IPS-18a (cell line): ENCODE measurements around the gene FRMD4A.

Source experiments
- H3K27ac ChIP-seq: one replicate; pipeline ENCODE4 v1.5.1; 2013; ENCODE audit warnings: low read length
- H3K27me3 ChIP-seq: one replicate; pipeline ENCODE4 v1.6.1; 2013; ENCODE audit warnings: mild to moderate bottlenecking, low read length; ENCODE audit not compliant: control insufficient read depth, insufficient read depth
- H3K36me3 ChIP-seq: one replicate; pipeline ENCODE4 v1.6.1; 2013; ENCODE audit warnings: low read depth, low read length; ENCODE audit not compliant: control insufficient read depth
- H3K4me1 ChIP-seq: one replicate; pipeline ENCODE4 v1.6.1; 2013; ENCODE audit warnings: low read depth, low read length; ENCODE audit not compliant: control insufficient read depth
- H3K4me3 ChIP-seq: one replicate; pipeline ENCODE4 v1.5.1; 2013; ENCODE audit warnings: low read length
- H3K9ac ChIP-seq: one replicate; pipeline ENCODE4 v1.6.1; 2013; ENCODE audit warnings: mild to moderate bottlenecking, low read length, moderate library complexity
- H3K9me3 ChIP-seq: one replicate; pipeline ENCODE4 v1.6.1; 2013; ENCODE audit warnings: low read depth, low read length; ENCODE audit not compliant: control insufficient read depth

Gene FRMD4A

GRCh38 chr10:14334771-14335170 lies 4.0 kb upstream of the FRMD4A start:
- no peak overlapping the region for H3K4me3 ChIP-seq
- H3K36me3 ChIP-seq: no peaks in the 10 kb centered on the region
- H3K27ac ChIP-seq: no peak overlapping the region
- H3K27me3 ChIP-seq: no peaks in the 10 kb centered on the region
- H3K9ac ChIP-seq: no peak overlapping the region
- no peaks in the 10 kb centered on the region for H3K9me3 ChIP-seq
- H3K4me1 ChIP-seq: peaks cover 15% of the 10 kb centered on the region

DNA sequence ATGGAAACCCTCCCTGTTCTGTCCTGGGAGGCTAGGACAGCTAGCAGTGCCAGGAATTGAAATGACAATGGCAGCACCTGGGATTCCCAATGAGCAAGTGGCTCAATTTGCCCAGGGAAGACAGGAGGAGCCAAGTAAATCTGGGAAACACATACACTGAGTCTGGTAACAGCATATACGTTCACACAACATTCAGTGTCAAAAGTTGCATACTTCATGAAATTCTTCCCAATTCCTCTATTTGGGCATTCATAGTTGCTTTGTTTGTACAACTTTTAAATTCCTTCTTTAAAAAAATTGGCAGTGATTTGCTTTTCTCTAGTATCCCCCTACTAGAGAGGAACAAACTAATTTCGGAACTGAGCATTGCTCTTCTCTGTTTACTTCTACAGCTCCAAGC lies 2.9 kb upstream of the FRMD4A start:
- no peak overlapping the region for H3K27ac ChIP-seq
- no peak overlapping the region for H3K9ac ChIP-seq
- no peaks in the 10 kb centered on the region for H3K27me3 ChIP-seq
- H3K4me3 ChIP-seq: no peak overlapping the region
- H3K4me1 ChIP-seq: peaks cover 26% of the 10 kb centered on the region
- no peaks in the 10 kb centered on the region for H3K36me3 ChIP-seq
- no peaks in the 10 kb centered on the region for H3K9me3 ChIP-seq

GRCh38 chr10:14332903-14333302 lies 2.2 kb upstream of the FRMD4A start:
- Histone ChIP-seq H3K4me1 (peaks cover 26% of the 10 kb centered on the region), H3K9ac (no peak overlapping the region), H3K36me3 (no peaks in the 10 kb centered on the region), H3K27me3 (no peaks in the 10 kb centered on the region), H3K4me3 (no peak overlapping the region), H3K27ac (no peak overlapping the region), H3K9me3 (no peaks in the 10 kb centered on the region)

DNA sequence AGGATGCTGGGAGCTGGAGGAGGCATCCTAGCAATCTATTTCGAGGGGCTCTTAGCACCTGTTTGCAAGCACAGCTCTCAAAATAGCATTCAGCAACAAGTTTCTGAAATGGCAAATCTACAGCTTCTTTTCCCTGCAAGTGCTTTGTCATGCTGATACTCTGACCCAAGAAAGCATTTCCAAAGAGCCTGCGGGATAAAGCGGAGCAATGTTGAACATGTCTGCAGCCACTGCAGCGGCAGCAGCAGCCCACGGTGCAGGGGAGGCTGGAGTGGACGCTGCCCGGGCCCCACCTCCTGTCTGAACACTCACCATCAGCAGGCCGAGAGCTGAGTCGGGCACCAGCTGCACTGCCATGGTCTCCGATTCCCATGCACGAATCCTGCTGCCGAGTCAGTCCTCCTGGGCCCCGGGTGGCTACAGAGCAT lies 964 bp downstream of the FRMD4A start:
- Histone ChIP-seq H3K27me3 (no peaks in the 10 kb centered on the region), H3K36me3 (no peaks in the 10 kb centered on the region), H3K9me3 (no peaks in the 10 kb centered on the region), H3K9ac (no peak overlapping the region), H3K4me1 (peaks cover 26% of the 10 kb centered on the region), H3K4me3 (peak overlapping the region; percentile 23), H3K27ac (no peak overlapping the region)

GRCh38 chr10:14328881-14329672 lies 1.6 kb downstream of the FRMD4A start:
- Histone ChIP-seq H3K36me3 (no peaks in the 10 kb centered on the region), H3K9ac (no peak overlapping the region), H3K4me1 (peaks cover 26% of the 10 kb centered on the region), H3K27ac (no peak overlapping the region), H3K9me3 (no peaks in the 10 kb centered on the region), H3K4me3 (peak overlapping the region; percentile 23), H3K27me3 (no peaks in the 10 kb centered on the region)

GRCh38 chr10:14327527-14327926 lies 3.2 kb downstream of the FRMD4A start:
- Histone ChIP-seq H3K27ac (no peak overlapping the region), H3K9me3 (no peaks in the 10 kb centered on the region), H3K27me3 (no peaks in the 10 kb centered on the region), H3K4me1 (peaks cover 26% of the 10 kb centered on the region), H3K36me3 (no peaks in the 10 kb centered on the region), H3K4me3 (no peak overlapping the region), H3K9ac (no peak overlapping the region)

GRCh38 chr10:14326581-14326980 lies 4.1 kb downstream of the FRMD4A start:
- H3K27ac ChIP-seq: no peak overlapping the region
- H3K4me1 ChIP-seq: peaks cover 26% of the 10 kb centered on the region
- no peaks in the 10 kb centered on the region for H3K36me3 ChIP-seq
- no peak overlapping the region for H3K9ac ChIP-seq
- no peaks in the 10 kb centered on the region for H3K27me3 ChIP-seq
- no peaks in the 10 kb centered on the region for H3K9me3 ChIP-seq
- no peak overlapping the region for H3K4me3 ChIP-seq

DNA sequence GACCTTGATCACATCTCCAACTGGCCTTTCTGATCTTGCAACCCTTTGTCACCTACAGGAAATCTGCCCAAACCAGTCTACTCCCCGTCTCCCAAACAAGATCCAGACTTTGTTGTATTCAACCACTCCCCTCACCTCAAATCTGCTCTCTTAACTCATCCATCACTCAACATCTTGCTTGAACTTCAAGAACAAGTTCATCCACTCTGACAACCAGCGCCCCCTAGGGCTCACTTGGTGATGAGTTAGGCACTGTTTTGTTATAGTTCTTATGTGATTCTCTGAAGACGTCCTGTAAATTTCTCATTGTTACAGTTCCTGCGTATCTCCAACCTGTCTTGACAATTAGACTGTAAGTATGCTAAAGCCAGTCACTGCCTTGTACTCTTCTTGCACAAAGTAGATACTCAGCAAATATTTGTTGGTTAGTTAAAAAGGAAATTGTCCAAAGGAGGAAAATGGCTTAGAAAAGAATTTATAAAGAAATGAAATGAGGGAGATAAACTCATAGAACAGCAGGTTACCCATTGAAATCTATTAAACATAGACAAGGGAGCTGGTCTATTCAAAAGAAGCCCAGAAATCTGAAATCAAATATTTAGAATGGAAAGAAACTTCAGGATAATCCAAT lies 5.3 kb downstream of the FRMD4A start:
- Histone ChIP-seq H3K9me3 (no peaks in the 10 kb centered on the region), H3K36me3 (no peaks in the 10 kb centered on the region), H3K9ac (no peak overlapping the region), H3K4me3 (no peak overlapping the region), H3K27me3 (no peaks in the 10 kb centered on the region), H3K4me1 (peaks cover 17% of the 10 kb centered on the region), H3K27ac (no peak overlapping the region)

GRCh38 chr10:14322526-14323188 lies 8.1 kb downstream of the FRMD4A start:
- Histone ChIP-seq H3K27ac (no peak overlapping the region), H3K27me3 (no peaks in the 10 kb centered on the region), H3K4me3 (no peak overlapping the region), H3K9me3 (no peaks in the 10 kb centered on the region), H3K9ac (no peak overlapping the region), H3K4me1 (no peaks in the 10 kb centered on the region), H3K36me3 (no peaks in the 10 kb centered on the region)

- Histone ChIP-seq H3K4me3 (no peak overlapping the region), H3K36me3 (no peaks in the 10 kb centered on the region), H3K27me3 (no peaks in the 10 kb centered on the region)
Measured at GRCh38 chr10:14318007-14318406, 12.7 kb downstream of the FRMD4A start.

GRCh38 chr10:14312014-14312413 lies 18.7 kb downstream of the FRMD4A start:
- no peak overlapping the region for H3K9ac ChIP-seq
- no peaks in the 10 kb centered on the region for H3K36me3 ChIP-seq
- no peak overlapping the region for H3K4me3 ChIP-seq
- H3K4me1 ChIP-seq: peaks cover 3% of the 10 kb centered on the region
- H3K27ac ChIP-seq: no peak overlapping the region
- H3K9me3 ChIP-seq: no peaks in the 10 kb centered on the region
- no peaks in the 10 kb centered on the region for H3K27me3 ChIP-seq

More at GRCh38 chr10:14318007-14318406, 12.7 kb downstream of the FRMD4A start:
- H3K4me1 ChIP-seq: no peaks in the 10 kb centered on the region
- H3K9ac ChIP-seq: no peak overlapping the region
- H3K9me3 ChIP-seq: no peaks in the 10 kb centered on the region
- H3K27ac ChIP-seq: no peak overlapping the region
